ENCODE results near the gene NFYC.

GRCh38 chr1:40785446-40785845, 93.9 kb downstream of the NFYC start:
- TF ChIP-seq POLR2AphosphoS5 (IDR thresholded peaks at IDR 0.05; ENCODE audit: low read depth) (no peak), CTCF (conservative IDR thresholded peaks at IDR 0.05; ENCODE audit: low read depth in 2 of 2) (no peak), JUNB (IDR thresholded peaks at IDR 0.05; ENCODE audit: unreplicated experiment) (no peak), EZH2 (IDR thresholded peaks at IDR 0.05; ENCODE audit: low read depth, unreplicated experiment) (peak; percentile 18), REST (IDR thresholded peaks at IDR 0.05; ENCODE audit: unreplicated experiment) (no peak), CREB1 (CRISPR knock-in tag; IDR thresholded peaks at IDR 0.05; ENCODE audit: low read depth) (no peak), EZH2phosphoT487 (IDR thresholded peaks at IDR 0.05; ENCODE audit: unreplicated experiment) (no peak), ZNF114 (CRISPR knock-in tag; IDR thresholded peaks at IDR 0.05) (no peak), ZNF462 (CRISPR knock-in tag; IDR thresholded peaks at IDR 0.05) (no peak), NANOG (IDR thresholded peaks at IDR 0.05; ENCODE audit: borderline replicate concordance) (no peak)

Measured in GM23338 (cell line).